ENCODE data around the gene PWP1.

DNA sequence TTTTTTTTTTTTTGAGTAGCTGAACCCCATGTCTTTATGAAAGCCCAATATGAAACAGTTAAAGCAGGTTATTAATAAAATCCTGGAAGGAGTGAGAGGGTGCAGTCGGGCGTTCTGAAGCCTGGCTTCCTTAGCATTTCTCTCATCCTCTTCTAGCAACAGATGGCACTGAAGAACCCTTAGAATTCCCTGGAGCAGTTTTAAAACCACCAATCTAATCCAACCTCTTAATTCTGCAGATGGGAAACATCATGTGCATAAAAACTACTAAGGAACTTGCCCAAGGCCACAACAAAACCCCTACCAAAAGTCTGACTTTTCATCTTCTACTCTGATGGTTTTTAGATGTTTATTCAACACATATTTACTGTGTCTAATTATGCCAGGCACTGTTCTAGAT is 50.2 kb downstream of the PWP1 start:
- TF ChIP-seq, protein P1, sequence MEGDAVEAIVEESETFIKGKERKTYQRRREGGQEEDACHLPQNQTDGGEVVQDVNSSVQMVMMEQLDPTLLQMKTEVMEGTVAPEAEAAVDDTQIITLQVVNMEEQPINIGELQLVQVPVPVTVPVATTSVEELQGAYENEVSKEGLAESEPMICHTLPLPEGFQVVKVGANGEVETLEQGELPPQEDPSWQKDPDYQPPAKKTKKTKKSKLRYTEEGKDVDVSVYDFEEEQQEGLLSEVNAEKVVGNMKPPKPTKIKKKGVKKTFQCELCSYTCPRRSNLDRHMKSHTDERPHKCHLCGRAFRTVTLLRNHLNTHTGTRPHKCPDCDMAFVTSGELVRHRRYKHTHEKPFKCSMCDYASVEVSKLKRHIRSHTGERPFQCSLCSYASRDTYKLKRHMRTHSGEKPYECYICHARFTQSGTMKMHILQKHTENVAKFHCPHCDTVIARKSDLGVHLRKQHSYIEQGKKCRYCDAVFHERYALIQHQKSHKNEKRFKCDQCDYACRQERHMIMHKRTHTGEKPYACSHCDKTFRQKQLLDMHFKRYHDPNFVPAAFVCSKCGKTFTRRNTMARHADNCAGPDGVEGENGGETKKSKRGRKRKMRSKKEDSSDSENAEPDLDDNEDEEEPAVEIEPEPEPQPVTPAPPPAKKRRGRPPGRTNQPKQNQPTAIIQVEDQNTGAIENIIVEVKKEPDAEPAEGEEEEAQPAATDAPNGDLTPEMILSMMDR (conservative IDR thresholded peaks at IDR 0.05; ENCODE audit: low read depth, low read length), result no peak
- TF ChIP-seq POLR2A (IDR thresholded peaks at IDR 0.05; ENCODE audit: low read depth, low read length), result no peak
- TF ChIP-seq, protein P2, sequence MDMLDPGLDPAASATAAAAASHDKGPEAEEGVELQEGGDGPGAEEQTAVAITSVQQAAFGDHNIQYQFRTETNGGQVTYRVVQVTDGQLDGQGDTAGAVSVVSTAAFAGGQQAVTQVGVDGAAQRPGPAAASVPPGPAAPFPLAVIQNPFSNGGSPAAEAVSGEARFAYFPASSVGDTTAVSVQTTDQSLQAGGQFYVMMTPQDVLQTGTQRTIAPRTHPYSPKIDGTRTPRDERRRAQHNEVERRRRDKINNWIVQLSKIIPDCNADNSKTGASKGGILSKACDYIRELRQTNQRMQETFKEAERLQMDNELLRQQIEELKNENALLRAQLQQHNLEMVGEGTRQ (IDR thresholded peaks at IDR 0.05; ENCODE audit: low read depth, low read length), result no peak
- no peak for TF ChIP-seq FOS (IDR thresholded peaks at IDR 0.05; ENCODE audit: low read depth, low read length)
- no peak for TF ChIP-seq MXI1 (IDR thresholded peaks at IDR 0.05; ENCODE audit: borderline replicate concordance, low read depth, low read length)
- TF ChIP-seq BHLHE40 (IDR thresholded peaks at IDR 0.05; ENCODE audit: low read depth, low read length), result no peak
- TF ChIP-seq SMC3 (IDR thresholded peaks at IDR 0.05; ENCODE audit: low read depth, low read length), result no peak
- no peak for TF ChIP-seq MAFK (IDR thresholded peaks at IDR 0.05; ENCODE audit: low read depth, low read length)
- no peak for TF ChIP-seq RAD21 (IDR thresholded peaks at IDR 0.05; ENCODE audit: low read length)
- no peak for TF ChIP-seq RFX5 (IDR thresholded peaks at IDR 0.05; ENCODE audit: low read depth, low read length)
- TF ChIP-seq MAZ (IDR thresholded peaks at IDR 0.05; ENCODE audit: borderline replicate concordance, low read depth, low read length), result no peak

All from IMR-90 (cell line).